ENCODE measurements around the gene MAML3.

DNA sequence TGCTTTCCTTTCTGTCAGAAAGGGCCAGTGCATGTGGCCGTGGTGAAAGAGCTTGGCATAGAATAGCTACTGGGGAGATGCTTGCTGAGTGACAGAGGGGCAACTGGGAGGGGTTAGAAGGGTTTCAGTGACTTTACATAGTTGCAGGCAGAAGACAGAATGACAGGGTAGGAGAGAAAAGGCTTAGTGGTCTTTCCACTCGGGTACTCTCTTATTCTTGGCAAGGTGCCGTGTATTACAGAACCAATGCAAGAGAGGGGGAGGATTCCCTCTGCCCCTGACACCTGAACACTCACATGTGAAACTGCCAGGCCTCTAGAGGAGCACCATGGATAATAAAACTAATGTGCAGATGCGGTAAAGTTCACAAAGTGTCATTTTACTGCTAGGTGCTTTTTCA is 260.2 kb downstream of the MAML3 start:
- TF ChIP-seq POLR2A (IDR thresholded peaks at IDR 0.05; ENCODE audit: low read length) (no peak), GATA1 (IDR thresholded peaks at IDR 0.05; ENCODE audit: low read depth, low read length) (no peak)
